ENCODE data around the gene ZNF839.

GRCh38 chr14:102292441-102292840 lies 27.1 kb upstream of the ZNF839 start:
- TF ChIP-seq CTCF (IDR thresholded peaks at IDR 0.05) (no peak), POLR2AphosphoS5 (IDR thresholded peaks at IDR 0.05) (no peak), EP300 (IDR thresholded peaks at IDR 0.05) (no peak), POLR2A (IDR thresholded peaks at IDR 0.05; ENCODE audit: low read depth) (no peak)
